Central memory CD8-positive, alpha-beta T cell (primary cell): ENCODE measurements around the gene MACROH2A2.
"Not testable (repeated sequence)": the region's sequence is repeated elsewhere in the genome, so short reads cannot be mapped to it uniquely, and the experiment has no call there.

Experiments used
- ATAC-seq: fragments of 150-1000 bp; cut with Tn5 transposase; replicated peaks from 2 replicates; pipeline ENCODE4 v1.10.0; 2022; ENCODE audit warnings: mild to moderate bottlenecking, moderate FRiP score, moderate number of reproducible peaks; ENCODE audit not compliant: poor library complexity, severe bottlenecking; ENCODE audit errors: extremely low read depth
- DNase-seq, 2 donors: peaks; one replicate each; pipeline ENCODE4 v3.0.0; 2021; ENCODE audit warnings: low spot score in 2 of 2
- H3K27ac Mint-ChIP-seq: one replicate; pipeline ENCODE4 v1.8.0; 2022; ENCODE audit warnings: low read depth, mild to moderate bottlenecking, moderate library complexity, mixed read lengths
- H3K27me3 Mint-ChIP-seq: one replicate; pipeline ENCODE4 v1.8.0; 2022; ENCODE audit warnings: mixed read lengths
- H3K36me3 Mint-ChIP-seq: one replicate; pipeline ENCODE4 v1.8.0; 2022; ENCODE audit warnings: mild to moderate bottlenecking, moderate library complexity, mixed read lengths; ENCODE audit not compliant: insufficient read depth
- H3K4me1 Mint-ChIP-seq: one replicate; pipeline ENCODE4 v1.8.0; 2022; ENCODE audit warnings: mixed read lengths
- H3K4me3 Mint-ChIP-seq: one replicate; pipeline ENCODE4 v1.8.0; 2022; ENCODE audit warnings: mild to moderate bottlenecking, moderate library complexity, mixed read lengths
- H3K9me3 Mint-ChIP-seq: one replicate; pipeline ENCODE4 v1.8.0; 2022; ENCODE audit warnings: mixed read lengths

Gene MACROH2A2

DNA sequence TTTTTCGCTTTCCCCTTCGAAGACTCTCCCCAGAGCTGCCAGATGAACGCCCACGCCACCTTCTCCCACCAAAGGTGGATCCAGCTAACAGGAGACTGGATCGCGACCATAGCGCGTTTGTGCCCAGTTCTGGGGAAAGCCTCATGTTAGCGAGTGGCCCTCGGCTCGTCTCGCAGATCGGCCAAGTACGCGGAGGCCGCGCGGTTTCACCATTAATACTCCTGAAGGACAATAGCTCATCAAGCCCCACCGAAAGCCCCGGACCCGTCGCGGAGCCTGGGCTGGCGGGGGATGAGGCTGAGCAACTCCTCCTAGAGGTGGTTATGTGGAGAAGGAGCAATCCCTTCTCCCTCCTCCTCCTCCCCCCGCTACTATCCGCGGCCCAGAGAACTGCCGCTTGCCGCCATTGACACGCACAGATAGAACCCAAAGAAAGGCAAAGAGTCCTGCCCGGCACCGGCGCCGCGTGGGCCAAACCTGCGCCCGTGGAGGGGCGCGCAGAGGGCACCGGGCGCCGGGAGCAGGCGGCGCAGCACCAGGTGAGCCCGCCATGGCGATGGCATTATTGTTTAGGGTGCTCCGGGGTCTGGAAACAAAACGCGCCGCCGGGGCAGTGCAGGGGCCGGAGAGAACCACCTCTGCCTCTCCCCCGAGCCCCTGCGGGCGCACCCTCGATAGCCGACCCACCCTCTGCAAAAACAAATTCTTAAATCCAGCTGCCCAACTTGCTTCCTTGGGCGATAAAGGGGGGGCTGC, at the start of gene MACROH2A2:
Gene MACROH2A2, plus strand, starts transcription at position 385 of the 756 bp plus-strand sequence. CDS start 22,813 bp downstream, outside the sequence.
- ATAC-seq: no peak
- H3K4me3 Mint-ChIP-seq: peak within 1 kb of the TSS; percentile 76
- peaks cover 61% of the 10 kb centered on the region for H3K27me3 Mint-ChIP-seq
- H3K36me3 Mint-ChIP-seq: peaks cover 3% of the 10 kb centered on the region
- DNase-seq: no peak
- H3K4me1 Mint-ChIP-seq: peaks cover 11% of the 10 kb centered on the region
- H3K9me3 Mint-ChIP-seq: no peaks in the 10 kb centered on the region
- no peak within 1 kb of the TSS for H3K27ac Mint-ChIP-seq

- Mint-ChIP-seq H3K27ac (no peak overlapping the region), H3K4me3 (no peak overlapping the region), H3K36me3 (peaks cover 1% of the 10 kb centered on the region), H3K4me1 (no peaks in the 10 kb centered on the region), H3K27me3 (peaks cover 99% of the 10 kb centered on the region), H3K9me3 (no peaks in the 10 kb centered on the region)
- DNase-seq (no peak), ATAC-seq (no peak)
Observed at GRCh38 chr10:70007116-70007820, 45.4 kb upstream of the MACROH2A2 start.

- Mint-ChIP-seq H3K4me3 (no peak overlapping the region), H3K9me3 (peaks cover 3% of the 10 kb centered on the region), H3K27me3 (peaks cover 45% of the 10 kb centered on the region), H3K27ac (no peak overlapping the region), H3K36me3 (no peaks in the 10 kb centered on the region), H3K4me1 (no peaks in the 10 kb centered on the region)
- no peak for ATAC-seq
- DNase-seq: no peak
Observed at GRCh38 chr10:70031215-70031614, 21.4 kb upstream of the MACROH2A2 start.

DNA sequence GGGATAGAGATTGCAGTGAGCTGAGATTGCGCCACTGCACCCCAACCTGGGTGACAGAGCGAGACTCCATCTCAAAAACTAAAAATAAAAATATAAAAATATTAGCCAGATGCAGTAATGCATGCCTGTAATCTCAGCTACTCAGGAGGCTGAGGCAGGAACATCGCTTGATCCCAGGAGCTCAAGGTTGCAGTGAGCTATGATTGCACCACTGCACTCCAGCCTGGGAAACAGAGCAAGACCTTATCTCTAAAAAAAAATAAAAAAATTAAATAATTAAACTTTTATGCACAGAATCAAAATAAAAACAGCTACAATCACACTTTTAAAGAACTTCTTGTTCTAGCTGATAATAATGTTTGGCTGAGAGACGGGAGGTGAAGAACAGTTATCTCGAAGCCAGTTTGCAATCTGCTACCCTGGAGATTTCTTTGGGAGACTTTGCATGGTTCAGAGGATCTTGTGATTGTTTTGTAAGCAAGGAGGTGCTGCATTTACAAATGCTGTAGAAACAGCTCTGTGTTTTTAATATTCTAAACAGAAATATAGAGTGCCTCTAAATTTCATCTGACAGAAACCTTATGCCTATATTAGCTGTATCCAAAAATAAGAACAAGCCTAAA, 19.9 kb upstream of the MACROH2A2 start:
- DNase-seq: no peak
- ATAC-seq: no peak

DNA sequence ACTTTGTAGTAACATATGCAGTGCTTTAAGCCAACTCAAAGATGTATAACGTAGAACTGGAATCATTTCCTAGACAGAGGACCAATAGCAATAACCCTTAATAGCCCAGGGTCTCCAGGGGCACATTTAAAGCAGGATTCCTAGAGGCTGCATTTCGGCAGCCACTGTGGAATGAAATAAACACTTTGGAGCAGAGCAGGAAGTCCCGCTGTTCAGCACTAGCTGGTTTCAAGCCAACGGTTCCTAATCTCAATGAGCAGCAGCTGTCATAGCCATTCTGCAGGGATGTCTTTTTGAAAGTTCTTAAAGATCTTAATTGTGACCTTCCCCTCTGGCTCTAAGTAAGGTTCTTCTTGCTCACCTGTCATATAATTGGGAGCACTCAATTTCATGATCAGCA, 18.4 kb upstream of the MACROH2A2 start:
- Mint-ChIP-seq H3K9me3 (peaks cover 4% of the 10 kb centered on the region), H3K27ac (no peak overlapping the region), H3K4me3 (no peak overlapping the region), H3K4me1 (no peaks in the 10 kb centered on the region), H3K27me3 (peaks cover 37% of the 10 kb centered on the region), H3K36me3 (no peaks in the 10 kb centered on the region)
- ATAC-seq (no peak), DNase-seq (no peak)

More for the DNA sequence above, 19.9 kb upstream of the MACROH2A2 start:
- peaks cover 36% of the 10 kb centered on the region for H3K27me3 Mint-ChIP-seq
- H3K4me1 Mint-ChIP-seq: no peaks in the 10 kb centered on the region
- H3K36me3 Mint-ChIP-seq: no peaks in the 10 kb centered on the region
- H3K4me3 Mint-ChIP-seq: no peak overlapping the region
- H3K27ac Mint-ChIP-seq: no peak overlapping the region
- H3K9me3 Mint-ChIP-seq: no peaks in the 10 kb centered on the region

- Mint-ChIP-seq H3K4me1 (no peaks in the 10 kb centered on the region), H3K27me3 (peaks cover 31% of the 10 kb centered on the region), H3K4me3 (no peak overlapping the region), H3K36me3 (no peaks in the 10 kb centered on the region), H3K9me3 (peaks cover 9% of the 10 kb centered on the region), H3K27ac (no peak overlapping the region)
- no peak for DNase-seq
- no peak for ATAC-seq
Observed at GRCh38 chr10:70035531-70035930, 17.1 kb upstream of the MACROH2A2 start.

DNA sequence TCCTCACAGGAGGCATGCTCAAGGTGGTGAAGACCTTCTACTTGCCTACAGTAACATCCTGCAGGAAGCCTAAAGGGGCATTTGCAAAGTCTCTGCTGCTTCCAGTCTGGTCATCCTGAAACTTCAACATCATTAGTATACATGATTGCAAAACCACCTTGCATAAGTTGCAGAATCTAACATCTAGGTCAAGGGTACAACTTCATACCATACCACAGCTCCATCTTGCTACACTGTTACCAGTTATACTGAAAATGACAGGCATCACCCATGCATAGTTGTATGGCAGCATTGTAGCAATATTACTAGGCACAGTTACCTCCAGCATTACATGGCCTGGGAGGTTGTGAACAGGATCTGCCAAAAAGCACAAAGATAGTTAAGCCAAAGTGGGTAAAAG, 13.7 kb upstream of the MACROH2A2 start:
- ATAC-seq: no peak
- Mint-ChIP-seq H3K4me1 (no peaks in the 10 kb centered on the region), H3K36me3 (peaks cover 2% of the 10 kb centered on the region), H3K27ac (no peak overlapping the region), H3K9me3 (peaks cover 14% of the 10 kb centered on the region), H3K27me3 (peaks cover 55% of the 10 kb centered on the region), H3K4me3 (no peak overlapping the region)
- DNase-seq: no peak

- ATAC-seq: no peak
- H3K27ac Mint-ChIP-seq: no peak overlapping the region
- H3K9me3 Mint-ChIP-seq: peaks cover 14% of the 10 kb centered on the region
- peaks cover 58% of the 10 kb centered on the region for H3K27me3 Mint-ChIP-seq
- DNase-seq: no peak
- peaks cover 2% of the 10 kb centered on the region for H3K36me3 Mint-ChIP-seq
- H3K4me3 Mint-ChIP-seq: no peak overlapping the region
- no peaks in the 10 kb centered on the region for H3K4me1 Mint-ChIP-seq
Observed at GRCh38 chr10:70041016-70041415, 11.6 kb upstream of the MACROH2A2 start.

- H3K36me3 Mint-ChIP-seq, H3K27ac Mint-ChIP-seq, ATAC-seq, H3K4me1 Mint-ChIP-seq, DNase-seq, H3K4me3 Mint-ChIP-seq: not testable (repeated sequence)
- Mint-ChIP-seq H3K9me3 (peaks cover 14% of the 10 kb centered on the region), H3K27me3 (peaks cover 59% of the 10 kb centered on the region)
Observed at GRCh38 chr10:70041739-70042138, 10.9 kb upstream of the MACROH2A2 start.

GRCh38 chr10:70047066-70047465, 5.6 kb upstream of the MACROH2A2 start:
- H3K9me3 Mint-ChIP-seq, ATAC-seq, H3K36me3 Mint-ChIP-seq, DNase-seq, H3K27ac Mint-ChIP-seq, H3K4me1 Mint-ChIP-seq, H3K4me3 Mint-ChIP-seq: not testable (repeated sequence)
- peaks cover 56% of the 10 kb centered on the region for H3K27me3 Mint-ChIP-seq

DNA sequence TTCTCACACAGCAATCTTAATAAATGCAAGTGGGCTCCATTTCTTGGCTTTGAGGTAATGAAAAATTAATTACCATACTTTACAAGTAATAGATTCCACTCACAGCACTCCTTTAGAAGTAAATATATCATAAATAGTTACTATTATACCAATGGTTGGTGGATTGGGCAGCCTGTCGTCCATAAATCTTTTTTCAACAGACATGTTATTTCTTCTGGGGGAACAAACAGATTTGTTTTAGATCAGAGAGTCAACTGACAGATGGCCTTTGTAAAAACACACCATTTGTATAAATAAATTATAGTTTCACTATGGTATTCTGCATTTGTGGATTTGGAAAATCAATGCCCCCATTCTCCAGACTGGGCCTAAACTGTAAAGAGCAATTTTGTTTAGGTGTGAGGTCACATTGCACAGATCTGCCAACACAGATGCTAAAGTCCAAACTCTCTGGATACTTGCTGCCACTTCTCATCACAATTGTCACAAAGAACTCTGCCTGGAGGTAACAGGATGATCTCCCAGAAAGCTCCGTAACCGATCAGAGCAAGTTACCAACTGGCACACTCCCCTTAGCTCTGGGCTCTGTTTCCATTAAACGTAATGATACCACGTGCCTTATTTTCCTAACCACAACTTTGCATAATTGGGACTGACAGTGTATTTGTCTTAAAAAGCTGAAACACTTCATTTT, 4.5 kb upstream of the MACROH2A2 start:
- no peak overlapping the region for H3K4me3 Mint-ChIP-seq
- H3K27ac Mint-ChIP-seq: no peak overlapping the region
- H3K9me3 Mint-ChIP-seq: no peaks in the 10 kb centered on the region
- peaks cover 3% of the 10 kb centered on the region for H3K36me3 Mint-ChIP-seq
- peaks cover 11% of the 10 kb centered on the region for H3K4me1 Mint-ChIP-seq
- ATAC-seq (no peak), DNase-seq (no peak)
- peaks cover 56% of the 10 kb centered on the region for H3K27me3 Mint-ChIP-seq

- peaks cover 3% of the 10 kb centered on the region for H3K36me3 Mint-ChIP-seq
- H3K4me3 Mint-ChIP-seq: no peak overlapping the region
- H3K9me3 Mint-ChIP-seq: no peaks in the 10 kb centered on the region
- peaks cover 11% of the 10 kb centered on the region for H3K4me1 Mint-ChIP-seq
- no peak for ATAC-seq
- no peak for DNase-seq
- no peak overlapping the region for H3K27ac Mint-ChIP-seq
- peaks cover 57% of the 10 kb centered on the region for H3K27me3 Mint-ChIP-seq
Observed at GRCh38 chr10:70051848-70052247, 798 bp upstream of the MACROH2A2 start.
